ENCODE measurements around the gene SOAT1.

SOAT1 gene

DNA sequence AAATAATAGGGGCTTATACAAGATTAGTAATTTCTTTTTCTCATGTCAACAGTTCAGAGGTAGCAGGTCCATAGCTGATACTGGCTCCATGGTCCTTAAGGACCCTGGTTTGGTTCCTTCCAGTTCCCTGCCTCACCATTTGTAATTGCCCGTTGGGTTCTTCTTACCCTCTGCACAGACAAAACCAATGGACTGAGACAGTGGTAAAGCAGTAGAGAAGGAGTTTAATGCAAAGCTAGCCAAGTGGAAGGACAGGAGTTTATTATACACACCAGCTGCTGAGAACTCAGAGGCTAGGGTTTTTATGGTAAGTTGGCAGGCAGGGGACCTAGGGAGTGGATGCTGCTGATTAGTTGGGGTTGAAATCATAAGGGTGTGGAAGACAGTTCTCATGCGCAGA is 36.3 kb downstream of the SOAT1 start:
- H3K4me3 ChIP-seq (ENCODE audit: low read length, poor library complexity, severe bottlenecking): no peak overlapping the region
- no peaks in the 10 kb centered on the region for H3K79me2 ChIP-seq (ENCODE audit: insufficient read depth, low read length)
- no peaks in the 10 kb centered on the region for H3F3A ChIP-seq (ENCODE audit: low read depth)
- H3K9me2 ChIP-seq (replicated peaks; ENCODE audit: low read depth, low read length): no peaks in the 10 kb centered on the region
- H3K4me2 ChIP-seq (ENCODE audit: low read depth, low read length, poor library complexity, severe bottlenecking): no peak overlapping the region
- H3K36me3 ChIP-seq (ENCODE audit: insufficient read depth, low read length): peaks cover 26% of the 10 kb centered on the region; the same call in 1 of the 2 replicates
- H4K20me1 ChIP-seq (ENCODE audit: insufficient read depth, low read length, poor library complexity, severe bottlenecking): no peaks in the 10 kb centered on the region
- no peak overlapping the region for H3K9ac ChIP-seq (ENCODE audit: low read depth, low read length, poor library complexity, severe bottlenecking)
- H2AFZ ChIP-seq (ENCODE audit: low read length): no peak overlapping the region
- no peaks in the 10 kb centered on the region for H3K9me3 ChIP-seq (ENCODE audit: insufficient read depth, low read depth, low read length)
- H3K4me1 ChIP-seq (ENCODE audit: insufficient read depth, low read length, poor library complexity, severe bottlenecking): no peaks in the 10 kb centered on the region
- no peak for TF ChIP-seq EZH2phosphoT487 (IDR thresholded peaks at IDR 0.05; ENCODE audit: borderline replicate concordance)
- TF ChIP-seq, protein P1, sequence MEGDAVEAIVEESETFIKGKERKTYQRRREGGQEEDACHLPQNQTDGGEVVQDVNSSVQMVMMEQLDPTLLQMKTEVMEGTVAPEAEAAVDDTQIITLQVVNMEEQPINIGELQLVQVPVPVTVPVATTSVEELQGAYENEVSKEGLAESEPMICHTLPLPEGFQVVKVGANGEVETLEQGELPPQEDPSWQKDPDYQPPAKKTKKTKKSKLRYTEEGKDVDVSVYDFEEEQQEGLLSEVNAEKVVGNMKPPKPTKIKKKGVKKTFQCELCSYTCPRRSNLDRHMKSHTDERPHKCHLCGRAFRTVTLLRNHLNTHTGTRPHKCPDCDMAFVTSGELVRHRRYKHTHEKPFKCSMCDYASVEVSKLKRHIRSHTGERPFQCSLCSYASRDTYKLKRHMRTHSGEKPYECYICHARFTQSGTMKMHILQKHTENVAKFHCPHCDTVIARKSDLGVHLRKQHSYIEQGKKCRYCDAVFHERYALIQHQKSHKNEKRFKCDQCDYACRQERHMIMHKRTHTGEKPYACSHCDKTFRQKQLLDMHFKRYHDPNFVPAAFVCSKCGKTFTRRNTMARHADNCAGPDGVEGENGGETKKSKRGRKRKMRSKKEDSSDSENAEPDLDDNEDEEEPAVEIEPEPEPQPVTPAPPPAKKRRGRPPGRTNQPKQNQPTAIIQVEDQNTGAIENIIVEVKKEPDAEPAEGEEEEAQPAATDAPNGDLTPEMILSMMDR (conservative IDR thresholded peaks at IDR 0.05; ENCODE audit: low read length): no peak
- H3K27me3 ChIP-seq (ENCODE audit: insufficient read depth, low read length, poor library complexity, severe bottlenecking): no peaks in the 10 kb centered on the region

DNA sequence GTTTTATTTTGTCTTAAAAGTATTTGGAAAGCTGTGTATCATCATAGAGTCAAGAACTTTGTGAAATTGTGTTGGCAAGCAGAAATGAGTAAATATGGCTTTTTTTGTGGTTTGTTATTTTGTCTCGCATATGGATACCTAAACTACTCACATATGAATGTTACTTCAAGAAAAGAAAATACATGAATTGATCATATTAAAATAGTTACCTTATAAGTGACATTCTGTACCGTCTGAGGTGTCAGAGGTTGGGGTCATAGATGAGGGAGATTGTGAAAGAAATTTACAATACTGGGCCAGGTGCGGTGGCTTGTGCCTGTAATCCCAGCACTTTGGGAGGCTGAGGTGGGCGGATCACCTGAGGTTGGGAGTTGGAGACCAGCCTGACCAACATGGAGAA is 40.8 kb downstream of the SOAT1 start:
- Histone ChIP-seq H3K9me2 (replicated peaks; ENCODE audit: low read depth, low read length) (no peaks in the 10 kb centered on the region), H3K27me3 (ENCODE audit: insufficient read depth, low read length, poor library complexity, severe bottlenecking) (no peaks in the 10 kb centered on the region), H3K4me3 (ENCODE audit: low read length, poor library complexity, severe bottlenecking) (no peak overlapping the region), H3K4me1 (ENCODE audit: insufficient read depth, low read length, poor library complexity, severe bottlenecking) (no peaks in the 10 kb centered on the region), H3K4me2 (ENCODE audit: low read depth, low read length, poor library complexity, severe bottlenecking) (no peak overlapping the region), H3K36me3 (ENCODE audit: insufficient read depth, low read length) (peaks cover 39% of the 10 kb centered on the region), H3K9ac (ENCODE audit: low read depth, low read length, poor library complexity, severe bottlenecking) (no peak overlapping the region), H3K9me3 (ENCODE audit: insufficient read depth, low read depth, low read length) (no peaks in the 10 kb centered on the region), H3F3A (ENCODE audit: low read depth) (no peaks in the 10 kb centered on the region), H3K79me2 (ENCODE audit: insufficient read depth, low read length) (no peaks in the 10 kb centered on the region), H4K20me1 (ENCODE audit: insufficient read depth, low read length, poor library complexity, severe bottlenecking) (no peaks in the 10 kb centered on the region), H2AFZ (ENCODE audit: low read length) (no peak overlapping the region)
- no peak for TF ChIP-seq EZH2phosphoT487 (IDR thresholded peaks at IDR 0.05; ENCODE audit: borderline replicate concordance)
- TF ChIP-seq, protein P1 (conservative IDR thresholded peaks at IDR 0.05; ENCODE audit: low read length): no peak

DNA sequence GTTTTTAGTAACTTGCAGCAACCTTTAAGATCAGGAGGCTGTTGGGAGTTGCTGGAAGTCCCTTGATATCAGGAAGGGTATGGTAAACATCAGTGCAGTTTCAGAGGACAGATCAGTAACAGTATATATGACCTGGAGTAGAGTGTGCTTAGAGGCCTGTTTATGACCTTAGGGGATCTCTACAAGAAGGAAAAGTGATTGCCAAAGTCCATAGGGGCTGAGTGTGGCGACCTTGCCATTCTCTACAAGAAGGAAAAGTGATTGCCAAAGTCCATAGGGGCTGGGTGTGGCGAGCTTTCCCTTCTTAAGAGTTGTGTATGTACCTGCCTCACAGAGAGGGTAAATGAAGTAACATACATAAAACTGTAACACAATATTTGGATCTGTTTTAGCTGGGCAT is 43.7 kb downstream of the SOAT1 start:
- Histone ChIP-seq H3K4me2 (ENCODE audit: low read depth, low read length, poor library complexity, severe bottlenecking) (no peak overlapping the region), H3K27me3 (ENCODE audit: insufficient read depth, low read length, poor library complexity, severe bottlenecking) (no peaks in the 10 kb centered on the region), H3K9ac (ENCODE audit: low read depth, low read length, poor library complexity, severe bottlenecking) (no peak overlapping the region), H3K9me2 (replicated peaks; ENCODE audit: low read depth, low read length) (no peaks in the 10 kb centered on the region), H3K4me3 (ENCODE audit: low read length, poor library complexity, severe bottlenecking) (no peak overlapping the region), H4K20me1 (ENCODE audit: insufficient read depth, low read length, poor library complexity, severe bottlenecking) (no peaks in the 10 kb centered on the region), H3F3A (ENCODE audit: low read depth) (no peaks in the 10 kb centered on the region), H3K36me3 (ENCODE audit: insufficient read depth, low read length) (peaks cover 46% of the 10 kb centered on the region), H3K9me3 (ENCODE audit: insufficient read depth, low read depth, low read length) (no peaks in the 10 kb centered on the region), H2AFZ (ENCODE audit: low read length) (no peak overlapping the region), H3K79me2 (ENCODE audit: insufficient read depth, low read length) (no peaks in the 10 kb centered on the region), H3K4me1 (ENCODE audit: insufficient read depth, low read length, poor library complexity, severe bottlenecking) (no peaks in the 10 kb centered on the region)
- TF ChIP-seq, protein P1 (conservative IDR thresholded peaks at IDR 0.05; ENCODE audit: low read length): no peak
- no peak for TF ChIP-seq EZH2phosphoT487 (IDR thresholded peaks at IDR 0.05; ENCODE audit: borderline replicate concordance)

All from Loucy (cell line).